NCI-H2081 treated with DMSO at 0.1 percent for 48 hours (cell line): ENCODE data around the gene UBE3C.
"Not testable (repeated sequence)": the region's sequence is repeated elsewhere in the genome, so short reads cannot be mapped to it uniquely, and the experiment has no call there.

ENCODE experiments used
- DNase-seq: peaks from one replicate; lab custom pipeline; 2025; lab: John Stamatoyannopoulos, UW

Gene UBE3C

GRCh38 chr7:157130849-157131248, 7.9 kb upstream of the UBE3C start:
- DNase-seq, result not testable (repeated sequence)

- DNase-seq, result no peak
Measured at GRCh38 chr7:157132796-157133195, 5.9 kb upstream of the UBE3C start.

DNA sequence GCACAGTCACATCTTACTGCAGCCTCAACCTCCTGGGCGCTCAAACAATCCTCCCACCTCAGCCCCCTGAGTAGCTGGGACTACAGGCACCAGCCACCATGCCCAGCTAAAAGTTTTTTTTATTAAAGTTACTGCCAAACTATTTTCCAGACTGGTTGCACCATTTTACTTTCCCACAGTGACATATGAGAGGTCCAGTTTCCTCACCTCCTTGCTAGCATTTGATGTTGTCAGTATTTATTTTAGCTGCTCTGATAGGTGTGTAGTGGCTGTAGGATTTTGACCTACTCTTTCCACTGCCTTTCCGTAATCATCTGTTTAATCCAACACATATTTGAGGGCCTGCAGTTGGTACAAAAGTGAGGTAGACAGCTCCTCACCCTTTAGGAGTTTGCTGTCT, 5.4 kb upstream of the UBE3C start:
- no peak for DNase-seq

GRCh38 chr7:157136372-157136771, 2.4 kb upstream of the UBE3C start:
- DNase-seq, result no peak

DNA sequence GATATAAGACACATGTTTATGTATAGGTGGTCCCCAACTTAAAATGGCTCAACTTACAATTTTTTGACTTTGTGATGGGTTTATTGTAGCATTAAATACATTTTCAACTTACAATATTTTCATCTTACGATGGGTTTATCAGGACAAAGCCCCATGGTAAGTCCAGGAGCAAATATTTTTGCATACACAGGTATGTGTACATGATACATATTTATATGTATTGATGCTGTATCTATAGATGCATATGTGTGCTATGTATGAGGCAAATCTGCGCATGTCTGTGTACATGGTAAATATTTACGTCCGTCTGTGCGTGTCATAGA, 664 bp upstream of the UBE3C start:
- DNase-seq, result no peak

DNA sequence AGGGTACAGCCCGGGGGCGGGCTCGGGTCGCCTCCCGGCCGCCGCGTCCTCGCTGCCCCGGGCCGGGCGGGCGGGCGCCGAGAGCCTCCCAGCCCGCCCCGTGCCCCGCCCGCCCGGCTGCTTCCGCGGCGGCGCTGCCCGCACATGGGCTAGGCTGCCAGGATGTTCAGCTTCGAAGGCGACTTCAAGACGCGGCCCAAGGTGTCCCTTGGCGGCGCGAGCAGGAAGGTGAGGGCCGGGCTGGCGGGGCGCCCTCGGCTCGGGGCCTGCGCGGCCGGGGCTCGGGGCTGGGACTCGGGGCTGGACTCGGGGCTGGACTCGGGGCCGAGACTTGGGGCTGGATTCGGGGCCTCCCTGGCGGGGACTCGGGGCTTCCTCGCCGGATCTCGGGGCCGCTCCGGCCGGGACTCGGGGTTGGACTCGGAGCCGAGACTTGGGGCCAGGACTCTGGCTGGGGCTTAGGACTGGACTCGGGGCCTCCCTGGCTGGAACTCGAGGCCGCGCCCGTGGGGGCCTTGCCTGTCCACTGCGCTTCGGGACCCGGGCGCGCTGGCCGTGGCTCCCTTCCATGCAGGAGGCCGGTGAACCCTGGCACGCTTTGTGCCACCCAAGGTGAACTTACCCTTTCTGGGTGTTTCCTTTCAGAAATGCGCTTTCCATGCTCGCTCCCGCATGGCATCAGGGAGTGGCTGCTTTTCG, 534 bp downstream of the UBE3C start:
- no peak for DNase-seq

- DNase-seq, result no peak
Measured at GRCh38 chr7:157139810-157140510, 1.2 kb downstream of the UBE3C start.

- DNase-seq, result no peak
Measured at GRCh38 chr7:157140511-157140905, 1.8 kb downstream of the UBE3C start.

DNA sequence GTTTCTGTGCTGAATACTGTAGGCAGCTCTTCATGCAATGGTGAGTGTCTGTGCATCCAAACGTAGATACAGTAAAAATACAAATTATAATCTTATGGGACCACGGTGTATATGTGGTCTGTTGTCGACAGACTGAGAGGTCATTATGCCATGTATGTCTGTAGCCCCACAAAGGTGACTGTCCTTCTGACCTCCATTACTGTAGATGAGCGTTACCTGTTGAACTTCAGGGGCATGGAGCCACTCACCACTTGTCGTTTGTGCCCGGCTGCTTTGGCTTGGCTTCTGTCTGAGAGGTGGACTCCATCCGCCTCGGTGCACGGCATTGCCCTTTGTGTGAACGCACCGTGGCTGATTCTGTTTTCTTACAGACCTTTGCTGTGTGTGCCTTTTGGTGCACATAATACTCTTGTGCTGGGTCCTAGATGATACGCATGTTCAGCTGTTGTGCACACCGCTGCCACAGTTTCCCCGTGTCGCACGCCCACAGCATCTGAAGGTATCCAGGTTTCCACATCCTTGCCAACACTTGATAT, 2.9 kb downstream of the UBE3C start:
- DNase-seq, result no peak

- DNase-seq, result no peak
Measured at GRCh38 chr7:157143788-157144187, 5.1 kb downstream of the UBE3C start.

DNA sequence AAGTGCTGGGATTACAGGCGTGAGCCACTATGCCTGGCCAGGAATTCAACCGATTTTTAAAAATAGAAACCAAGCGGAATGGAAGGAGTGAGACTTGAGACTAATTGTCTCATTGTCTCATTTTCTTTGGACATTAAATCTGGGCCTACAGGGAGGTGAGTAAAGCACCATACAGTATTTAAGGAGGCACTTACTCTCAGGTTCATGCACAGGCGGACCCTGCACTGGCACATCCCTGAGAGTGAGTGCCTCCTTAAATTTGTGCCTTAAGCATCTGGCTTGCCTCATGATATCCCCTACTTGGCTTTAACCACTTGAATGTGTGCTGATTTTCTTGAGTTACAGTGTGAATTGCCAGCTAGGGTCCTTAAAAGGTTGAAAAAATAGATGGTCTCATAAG, 10.6 kb downstream of the UBE3C start:
- no peak for DNase-seq

- no peak for DNase-seq
Measured at GRCh38 chr7:157150882-157151281, 12.2 kb downstream of the UBE3C start.

DNA sequence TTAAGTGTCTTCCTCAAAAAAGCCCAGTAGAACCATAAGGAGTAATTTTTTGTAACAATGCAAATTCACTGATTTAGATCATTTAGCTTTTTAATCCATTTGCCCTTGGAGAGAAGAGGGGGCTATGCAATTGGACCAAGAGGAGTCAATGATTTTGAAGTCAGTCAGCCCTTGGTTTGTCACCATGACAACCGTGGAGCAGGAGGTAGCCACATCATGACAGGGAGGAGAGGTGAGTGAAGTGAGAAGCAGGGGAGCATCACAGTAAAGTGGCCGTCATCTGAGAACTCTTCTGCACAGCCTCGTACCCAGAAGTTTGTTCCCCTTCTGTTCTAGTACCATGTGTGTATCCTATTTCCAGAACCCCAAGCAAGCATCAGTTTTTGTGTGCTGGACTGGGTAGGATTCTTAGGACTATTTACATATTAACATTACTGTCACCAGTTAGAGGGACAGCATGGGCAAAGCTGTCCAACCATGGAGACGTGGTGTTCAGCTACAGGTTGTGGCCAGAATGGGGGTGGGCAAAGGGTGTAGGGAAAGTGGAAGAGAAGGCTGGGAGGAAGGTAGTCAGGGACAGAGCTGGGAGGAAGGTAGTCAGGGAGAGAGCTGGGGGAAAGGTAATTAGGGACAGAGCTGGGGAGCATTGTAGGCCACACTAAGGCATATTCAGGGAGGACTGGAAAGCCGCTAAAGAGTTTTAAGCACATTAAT, 13.1 kb downstream of the UBE3C start:
- no peak for DNase-seq

GRCh38 chr7:157152391-157152937, 13.7 kb downstream of the UBE3C start:
- DNase-seq, result no peak

- DNase-seq, result no peak
Measured at GRCh38 chr7:157153260-157153659, 14.5 kb downstream of the UBE3C start.

GRCh38 chr7:157155959-157156358, 17.2 kb downstream of the UBE3C start:
- DNase-seq, result no peak

DNA sequence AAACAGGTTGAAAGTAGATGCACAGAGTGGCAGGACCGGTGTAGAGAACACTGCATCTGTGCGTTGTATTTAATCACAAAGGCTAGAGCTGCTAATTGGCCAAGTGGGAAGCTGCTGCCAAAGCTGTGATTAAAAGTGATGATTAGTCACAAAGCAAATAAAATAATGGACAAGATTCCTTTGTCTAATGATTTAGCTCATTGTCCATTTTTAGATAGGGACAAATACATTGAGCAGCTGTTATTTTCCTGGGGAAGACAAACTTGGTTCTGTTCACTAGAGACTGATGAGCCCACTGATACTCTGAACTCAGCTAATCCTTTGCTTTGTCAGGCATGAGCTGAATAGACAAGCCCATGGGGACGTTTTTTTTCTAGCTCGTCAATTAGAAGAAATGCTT, 19.7 kb downstream of the UBE3C start:
- DNase-seq, result no peak

GRCh38 chr7:157159537-157159936, 20.8 kb downstream of the UBE3C start:
- not testable (repeated sequence) for DNase-seq

GRCh38 chr7:157160433-157160832, 21.7 kb downstream of the UBE3C start:
- no peak for DNase-seq

DNA sequence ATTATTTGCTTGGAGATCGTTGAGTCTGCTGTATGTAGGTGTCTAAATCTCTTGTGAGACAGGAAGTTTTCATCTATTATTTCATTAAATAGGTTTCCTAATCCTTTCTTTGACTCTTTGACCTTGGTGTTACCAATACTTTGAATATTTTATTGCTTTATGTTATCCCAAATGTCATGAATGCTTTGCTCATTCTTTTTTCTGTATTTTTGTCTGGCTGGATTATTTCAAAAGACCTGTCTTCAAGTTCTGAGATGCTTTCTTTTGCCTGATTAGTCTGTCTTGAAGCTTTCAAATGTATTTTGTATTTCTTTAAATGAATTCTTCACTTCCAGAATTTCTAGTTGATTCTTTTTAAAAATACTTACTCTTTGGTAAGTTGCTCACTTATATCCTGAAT, 27.3 kb downstream of the UBE3C start:
- DNase-seq, result no peak

DNA sequence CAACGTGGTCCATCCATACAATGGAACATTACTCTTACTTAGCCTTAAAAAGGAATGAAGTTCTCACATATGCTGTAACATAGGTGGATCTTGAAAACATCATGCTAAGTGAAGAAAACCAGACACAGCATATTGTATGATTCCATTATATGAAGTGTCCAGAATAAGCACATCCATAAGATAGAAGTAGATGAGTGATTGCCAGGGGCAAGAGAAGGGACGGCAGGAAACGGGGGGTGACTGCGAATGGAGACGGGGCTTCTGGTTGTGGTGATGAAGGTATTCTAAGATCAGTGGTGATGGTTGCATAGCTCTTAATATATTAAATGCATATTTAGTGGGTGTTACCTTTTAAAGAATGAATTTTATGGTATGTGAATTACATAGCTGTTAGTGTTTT, 29.8 kb downstream of the UBE3C start:
- no peak for DNase-seq

GRCh38 chr7:157176771-157177170, 38.0 kb downstream of the UBE3C start:
- DNase-seq, result no peak
